BE2C (cell line): ENCODE data around the gene AKAP6.
"Not testable (repeated sequence)": the region's sequence is repeated elsewhere in the genome, so short reads cannot be mapped to it uniquely, and the experiment has no call there.

Experiments
- DNase-seq: peaks from one replicate; pipeline ENCODE4 v3.0.0-alpha.2; 2020
- H3K27me3 ChIP-seq: fragments of 250-450 bp; sonication (Bioruptor Pico); 2 replicates; pipeline ENCODE4 v1.5.1; 2020; ENCODE audit warnings: mild to moderate bottlenecking
- H3K36me3 ChIP-seq: fragments of 250-450 bp; sonication (Bioruptor Pico); 2 replicates; pipeline ENCODE4 v1.5.1; 2020; ENCODE audit warnings: mild to moderate bottlenecking
- H3K4me1 ChIP-seq: fragments of 250-450 bp; sonication (Bioruptor Pico); 2 replicates; pipeline ENCODE4 v1.5.1; 2020
- H3K4me3 ChIP-seq: 2 replicates; pipeline ENCODE4 v1.5.1; 2011; ENCODE audit warnings: low read depth, low read length
- H3K9me3 ChIP-seq: fragments of 250-450 bp; sonication (Bioruptor Pico); 2 replicates; pipeline ENCODE4 v1.5.1; 2020
- TF ChIP-seq, protein P1 (sequence below): IDR thresholded peaks from 2 replicates; pipeline ENCODE4 v1.5.1; 2012; ENCODE audit warnings: mild to moderate bottlenecking, low read depth, low read length

The AKAP6 gene

DNA sequence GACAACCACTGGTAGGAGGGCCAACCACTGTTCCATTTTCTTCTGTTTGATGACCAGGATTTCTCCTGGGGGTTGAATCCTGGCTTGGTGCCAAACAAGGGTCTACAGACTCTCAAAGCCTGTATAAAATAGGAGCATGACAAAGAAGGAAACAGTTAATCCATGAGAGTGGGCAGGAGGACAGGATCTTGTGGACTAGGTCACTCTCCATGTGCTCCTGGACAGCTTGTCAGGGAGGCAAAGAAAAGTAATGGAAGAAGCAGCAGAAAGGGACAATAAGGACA lies 243.7 kb downstream of the AKAP6 start:
- peak; percentile 34 for DNase-seq
- no peaks in the 10 kb centered on the region for H3K36me3 ChIP-seq
- no peaks in the 10 kb centered on the region for H3K9me3 ChIP-seq
- H3K27me3 ChIP-seq, result no peaks in the 10 kb centered on the region
- H3K4me1 ChIP-seq, result no peaks in the 10 kb centered on the region
- TF ChIP-seq, protein P1, sequence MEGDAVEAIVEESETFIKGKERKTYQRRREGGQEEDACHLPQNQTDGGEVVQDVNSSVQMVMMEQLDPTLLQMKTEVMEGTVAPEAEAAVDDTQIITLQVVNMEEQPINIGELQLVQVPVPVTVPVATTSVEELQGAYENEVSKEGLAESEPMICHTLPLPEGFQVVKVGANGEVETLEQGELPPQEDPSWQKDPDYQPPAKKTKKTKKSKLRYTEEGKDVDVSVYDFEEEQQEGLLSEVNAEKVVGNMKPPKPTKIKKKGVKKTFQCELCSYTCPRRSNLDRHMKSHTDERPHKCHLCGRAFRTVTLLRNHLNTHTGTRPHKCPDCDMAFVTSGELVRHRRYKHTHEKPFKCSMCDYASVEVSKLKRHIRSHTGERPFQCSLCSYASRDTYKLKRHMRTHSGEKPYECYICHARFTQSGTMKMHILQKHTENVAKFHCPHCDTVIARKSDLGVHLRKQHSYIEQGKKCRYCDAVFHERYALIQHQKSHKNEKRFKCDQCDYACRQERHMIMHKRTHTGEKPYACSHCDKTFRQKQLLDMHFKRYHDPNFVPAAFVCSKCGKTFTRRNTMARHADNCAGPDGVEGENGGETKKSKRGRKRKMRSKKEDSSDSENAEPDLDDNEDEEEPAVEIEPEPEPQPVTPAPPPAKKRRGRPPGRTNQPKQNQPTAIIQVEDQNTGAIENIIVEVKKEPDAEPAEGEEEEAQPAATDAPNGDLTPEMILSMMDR, result no peak
- no peak overlapping the region for H3K4me3 ChIP-seq

DNA sequence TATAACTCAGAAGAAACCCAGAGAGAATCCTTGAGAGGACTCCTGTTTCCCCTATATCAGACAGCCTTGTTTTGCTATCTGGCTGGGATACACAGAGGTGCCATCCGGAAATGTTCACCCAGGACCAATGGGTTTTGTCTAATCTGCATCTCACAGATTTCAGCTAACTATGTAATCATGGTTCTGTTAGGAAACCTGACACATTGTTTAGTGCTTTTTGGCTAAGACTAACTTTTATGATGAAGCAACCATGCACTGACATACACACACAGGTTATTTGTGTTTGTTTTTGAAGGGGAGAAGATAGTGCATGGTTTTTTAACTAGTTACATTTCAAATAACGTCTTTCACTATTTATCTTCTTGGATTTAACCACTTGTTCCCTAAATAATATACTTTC lies 245.2 kb downstream of the AKAP6 start:
- TF ChIP-seq, protein P1, result no peak
- Histone ChIP-seq H3K27me3 (no peaks in the 10 kb centered on the region), H3K4me3 (no peak overlapping the region), H3K4me1 (no peaks in the 10 kb centered on the region), H3K9me3 (no peaks in the 10 kb centered on the region), H3K36me3 (no peaks in the 10 kb centered on the region)
- no peak for DNase-seq

DNA sequence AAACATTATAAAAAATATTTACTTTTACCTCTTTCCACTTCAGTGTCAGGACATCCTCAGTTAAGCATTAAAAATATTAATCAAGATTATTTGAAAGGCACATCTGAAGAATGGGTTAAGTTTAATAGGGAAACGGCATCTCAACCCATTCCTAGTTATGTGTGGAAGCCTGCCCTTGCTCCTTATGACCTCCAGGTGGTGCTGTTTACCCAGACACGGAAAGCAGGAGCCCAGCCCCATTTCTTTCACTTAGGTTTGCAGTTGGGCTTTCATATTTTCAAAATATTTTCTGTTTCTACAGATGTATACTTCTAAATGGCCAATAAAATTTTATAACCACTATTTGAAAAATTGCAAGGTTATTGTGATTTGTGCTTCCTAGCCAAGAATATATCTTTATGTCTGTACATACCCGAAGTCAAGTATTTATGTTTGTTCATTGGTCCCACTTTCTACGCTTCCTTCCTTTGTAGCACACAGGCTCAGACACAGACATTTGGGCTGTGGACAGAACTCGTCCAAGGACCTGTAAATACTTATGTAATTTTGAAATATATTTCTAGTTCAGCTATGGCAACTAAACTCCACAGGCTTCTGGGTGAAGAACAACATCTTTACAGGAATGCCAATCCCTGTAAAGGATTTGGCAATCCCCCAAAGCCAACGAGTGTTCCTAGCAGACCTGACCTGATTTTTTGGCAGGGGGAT lies 247.1 kb downstream of the AKAP6 start:
- TF ChIP-seq, protein P1, result peak; percentile 97
- Histone ChIP-seq H3K4me3 (no peak overlapping the region), H3K9me3 (no peaks in the 10 kb centered on the region), H3K4me1 (no peaks in the 10 kb centered on the region), H3K27me3 (no peaks in the 10 kb centered on the region), H3K36me3 (no peaks in the 10 kb centered on the region)
- DNase-seq, result peak; percentile 34

DNA sequence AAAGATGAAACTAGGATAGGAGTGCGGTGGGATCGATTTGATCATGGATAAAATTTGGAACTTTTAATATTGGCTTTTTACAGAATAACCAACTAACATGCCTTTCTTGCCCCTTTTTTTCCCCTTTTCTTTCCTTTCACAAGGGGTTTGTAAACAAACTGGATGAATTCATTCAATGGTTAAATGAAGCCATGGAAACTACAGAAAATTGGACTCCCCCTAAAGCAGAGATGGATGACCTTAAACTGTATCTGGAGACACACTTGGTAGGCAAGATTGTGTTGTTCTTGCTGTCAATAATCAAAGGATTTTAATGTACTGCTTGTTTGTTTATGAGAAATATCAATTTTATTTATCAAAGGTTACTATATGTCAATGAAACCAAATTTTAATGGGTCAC lies 247.9 kb downstream of the AKAP6 start:
- no peak for DNase-seq
- H3K4me3 ChIP-seq, result no peak overlapping the region
- H3K36me3 ChIP-seq, result no peaks in the 10 kb centered on the region
- no peaks in the 10 kb centered on the region for H3K4me1 ChIP-seq
- H3K27me3 ChIP-seq, result no peaks in the 10 kb centered on the region
- TF ChIP-seq, protein P1, result no peak
- no peaks in the 10 kb centered on the region for H3K9me3 ChIP-seq

DNA sequence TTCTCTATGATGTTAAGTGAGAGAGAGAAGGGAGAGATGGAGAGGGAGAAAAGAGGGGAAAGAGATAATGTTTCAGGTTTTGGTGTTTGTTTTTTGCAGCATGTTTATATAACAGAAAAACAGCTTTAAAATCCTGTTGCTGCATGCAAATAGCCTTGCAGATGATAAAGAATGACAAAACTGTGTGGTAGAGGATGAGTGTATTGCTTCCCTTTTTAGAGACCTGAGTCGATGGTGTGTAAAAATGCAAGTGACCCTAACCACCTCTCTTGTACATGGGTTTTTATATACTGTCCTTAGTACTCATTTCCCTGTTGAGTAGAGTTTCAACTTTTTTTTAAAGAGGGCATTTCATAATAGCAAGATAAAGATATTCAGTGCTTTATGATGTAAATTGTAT lies 249.1 kb downstream of the AKAP6 start:
- no peaks in the 10 kb centered on the region for H3K36me3 ChIP-seq
- H3K9me3 ChIP-seq, result no peaks in the 10 kb centered on the region
- H3K27me3 ChIP-seq, result no peaks in the 10 kb centered on the region
- H3K4me1 ChIP-seq, result no peaks in the 10 kb centered on the region
- no peak overlapping the region for H3K4me3 ChIP-seq
- TF ChIP-seq, protein P1, result no peak
- no peak for DNase-seq

DNA sequence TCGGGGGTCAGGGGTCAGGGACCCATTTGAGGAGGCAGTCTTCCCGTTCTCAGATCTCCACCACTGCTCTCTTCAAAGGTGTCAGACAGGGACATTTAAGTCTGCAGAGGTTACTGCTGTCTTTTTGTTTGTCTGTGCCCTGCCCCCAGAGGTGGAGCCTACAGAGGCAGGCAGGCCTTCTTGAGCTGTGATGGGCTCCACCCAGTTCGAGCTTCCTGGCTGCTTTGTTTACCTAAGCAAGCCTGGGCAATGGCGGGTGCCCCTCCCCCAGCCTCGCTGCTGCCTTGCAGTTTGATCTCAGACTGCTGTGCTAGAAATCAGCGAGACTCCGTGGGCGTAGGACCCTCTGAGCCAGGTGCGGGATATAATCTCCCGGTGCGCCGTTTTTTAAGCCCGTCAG lies 254.3 kb downstream of the AKAP6 start:
- H3K27me3 ChIP-seq, H3K9me3 ChIP-seq, H3K4me3 ChIP-seq, H3K36me3 ChIP-seq, H3K4me1 ChIP-seq, DNase-seq: not testable (repeated sequence)

DNA sequence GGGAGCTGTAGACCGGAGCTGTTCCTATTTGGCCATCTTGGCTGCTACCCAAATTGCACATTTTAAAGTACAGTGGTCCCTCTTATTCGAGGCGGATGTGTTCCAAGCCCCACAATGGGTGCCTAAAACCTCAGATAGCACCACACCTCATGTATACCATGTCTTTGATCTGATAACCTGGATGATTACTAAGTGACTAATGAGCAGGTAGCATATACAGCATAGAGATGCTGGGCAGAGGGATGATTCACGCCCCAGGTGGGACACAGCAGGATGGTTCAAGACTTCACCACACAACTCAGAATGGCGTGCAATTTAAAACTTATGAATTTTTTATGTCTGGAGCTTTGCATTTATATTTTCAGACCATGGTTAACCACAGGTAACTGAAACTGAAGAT lies 255.0 kb downstream of the AKAP6 start:
- no peak overlapping the region for H3K4me3 ChIP-seq
- no peaks in the 10 kb centered on the region for H3K4me1 ChIP-seq
- H3K9me3 ChIP-seq, result no peaks in the 10 kb centered on the region
- H3K36me3 ChIP-seq, result no peaks in the 10 kb centered on the region
- DNase-seq, result no peak
- TF ChIP-seq, protein P1, result no peak
- no peaks in the 10 kb centered on the region for H3K27me3 ChIP-seq
